ENCODE results near the gene HTR3C.

GRCh38 chr3:184040010-184040409 is 12.8 kb upstream of the HTR3C start:
- TF ChIP-seq CTCF (IDR thresholded peaks at IDR 0.05; ENCODE audit: low read length), result peak; percentile 21; the same call in 1 of the 2 replicates
- TF ChIP-seq EZH2 (IDR thresholded peaks at IDR 0.05; ENCODE audit: borderline replicate concordance, low read length), result no peak

All from OCI-LY1 (cell line).